Regular cardiac myocyte (primary cell): ENCODE data around the gene BMPR1B. TPM values are rescaled to one million over a fixed set of nuclear protein-coding genes. Genes with fewer than 3 reads are reported as not detected.

Experiments used
- total RNA-seq: library from RNA; depleted of rRNA; stranded (reverse); fragments of >200 nt; gene quantifications from 2 replicates; pipeline ENCODE4 v1.2.3, GENCODE V29; 2014

BMPR1B gene
- total RNA-seq = 0.56 and 0.77 TPM in 2 replicates

DNA sequence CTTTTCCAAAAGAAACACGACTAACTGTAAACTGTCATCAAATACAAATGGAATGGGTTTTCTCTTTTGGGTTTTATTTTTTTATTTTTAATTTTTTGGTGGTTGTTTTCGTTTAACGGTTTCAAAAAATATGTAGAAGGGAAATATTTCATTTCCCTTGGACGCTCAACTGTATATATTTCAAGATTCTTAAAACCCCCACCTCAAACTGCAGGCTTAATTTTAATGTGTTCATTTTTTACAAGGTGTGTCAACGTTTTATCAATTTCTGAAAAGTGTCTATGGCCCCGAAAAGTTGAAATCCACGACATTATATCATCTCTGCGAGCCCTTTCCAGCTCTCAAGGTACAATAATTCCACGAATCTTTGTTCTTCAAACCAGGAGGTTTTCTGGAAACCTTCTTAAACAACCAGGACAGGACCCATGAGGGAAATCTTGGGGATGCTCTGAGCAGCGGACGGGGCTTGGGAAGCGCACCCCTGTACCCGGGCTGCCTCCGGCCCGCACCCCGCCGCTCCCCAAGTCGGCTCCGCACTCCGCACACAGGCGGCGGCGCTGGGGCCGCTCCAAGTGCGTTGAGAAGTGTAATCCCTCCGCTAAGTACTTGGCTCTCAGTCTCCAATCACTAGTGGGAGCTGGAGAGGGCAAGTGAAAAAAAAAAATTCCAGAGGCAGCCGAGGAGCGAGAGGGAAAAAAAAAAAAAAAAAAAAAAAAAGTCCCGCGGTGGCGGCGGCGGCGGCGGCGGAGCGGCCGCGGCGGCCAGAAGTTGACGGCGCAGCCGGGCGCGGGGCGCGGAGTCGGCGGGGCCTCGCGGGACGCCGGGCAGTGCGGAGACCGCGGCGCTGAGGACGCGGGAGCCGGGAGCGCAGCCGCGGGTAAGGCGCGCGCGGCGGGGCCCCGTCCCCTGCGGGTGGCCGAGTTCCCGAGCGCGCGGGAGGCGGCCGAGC, at the start of gene BMPR1B:
TSS of gene BMPR1B (plus strand) at position 764 of the 949 bp plus-strand sequence. CDS start 346,470 bp downstream, outside the sequence.

